Endodermal cell (in vitro differentiated cells): Measurements from ENCODE around the gene LRRC1. TPM values are rescaled to one million over a fixed set of nuclear protein-coding genes. Genes with fewer than 3 reads are reported as not detected.

Experiments used
- DNase-seq: peaks from one replicate; pipeline ENCODE4 v3.0.0-alpha.2; 2017
- H3K27ac ChIP-seq: 2 replicates; pipeline ENCODE4 v1.5.1; 2013; ENCODE audit warnings: mild to moderate bottlenecking, low read depth, low read length, moderate library complexity
- H3K27me3 ChIP-seq: 2 replicates; pipeline ENCODE4 v1.6.1; 2013; ENCODE audit warnings: mild to moderate bottlenecking, low read length, moderate library complexity; ENCODE audit not compliant: insufficient read depth, control insufficient read depth, poor library complexity, severe bottlenecking
- H3K36me3 ChIP-seq: 2 replicates; pipeline ENCODE4 v1.7.0; 2013; ENCODE audit warnings: mild to moderate bottlenecking, low read length, moderate library complexity; ENCODE audit not compliant: control insufficient read depth, insufficient read depth
- H3K4me1 ChIP-seq: one replicate; pipeline ENCODE4 v1.7.0; 2013; ENCODE audit warnings: low read length; ENCODE audit not compliant: control insufficient read depth, insufficient read depth
- H3K4me3 ChIP-seq: 2 replicates; pipeline ENCODE4 v1.5.1; 2013; ENCODE audit warnings: mild to moderate bottlenecking, low read length, moderate library complexity
- H3K9ac ChIP-seq: 2 replicates; pipeline ENCODE4 v1.6.1; 2013; ENCODE audit warnings: mild to moderate bottlenecking, low read length, moderate library complexity; ENCODE audit not compliant: poor library complexity, severe bottlenecking; ENCODE audit errors: extremely low read depth
- H3K9me3 ChIP-seq: 2 replicates; pipeline ENCODE4 v1.6.1; 2013; ENCODE audit warnings: mild to moderate bottlenecking, low read length, moderate library complexity; ENCODE audit not compliant: control insufficient read depth
- H3K27ac Mint-ChIP-seq: 2 replicates; pipeline ENCODE4 v1.8.0; 2020; ENCODE audit warnings: mixed read lengths
- H3K27me3 Mint-ChIP-seq: 2 replicates; pipeline ENCODE4 v1.8.0; 2021; ENCODE audit warnings: mild to moderate bottlenecking, mixed read lengths; ENCODE audit not compliant: insufficient read depth
- H3K36me3 Mint-ChIP-seq: 2 replicates; pipeline ENCODE4 v1.8.0; 2020; ENCODE audit warnings: low read depth, mixed read lengths
- H3K4me1 Mint-ChIP-seq: 2 replicates; pipeline ENCODE4 v1.8.0; 2020; ENCODE audit warnings: mixed read lengths
- H3K4me3 Mint-ChIP-seq: 2 replicates; pipeline ENCODE4 v1.8.0; 2020; ENCODE audit warnings: mild to moderate bottlenecking, moderate library complexity, mixed read lengths
- H3K9me3 Mint-ChIP-seq: 2 replicates; pipeline ENCODE4 v1.8.0; 2020; ENCODE audit warnings: mild to moderate bottlenecking, mixed read lengths
- WGBS, 2 experiments: methylation state at CpG; one replicate each; pipeline versions ENCODE4 v1.1.5 to v1.1.7; 2013; ENCODE audit warnings: missing lambda C conversion rate in 2 of 2, mixed read lengths in 1 of 2; ENCODE audit not compliant: insufficient coverage in 1 of 2, insufficient read length in 1 of 2; 5-methylcytosine and 5-hydroxymethylcytosine counted together
- total RNA-seq, 2 donors: library from RNA; stranded (reverse); fragmentation: NEBNext Ultra II Directional in 1 of 2; extraction: Animal tissue kit (Norgen Biotek cat#: 25700) in 1 of 2; gene quantifications; 2 replicates in 1 of 2; 3 replicates in 1 of 2; pipeline ENCODE4 v1.2.1, GENCODE V29; 2021
- TF ChIP-seq, protein P1 (sequence below): fragments of 200-600 bp; sonication (generic); conservative IDR thresholded peaks from 2 replicates; pipeline ENCODE4 v1.5.0; 2021; ENCODE audit warnings: antibody characterized with exemption, mild to moderate bottlenecking

The LRRC1 gene
- total RNA-seq, 2 donors from 2014 or later, result 14.1 to 15.3 TPM

GRCh38 chr6:53754330-53754729 lies 40.5 kb upstream of the LRRC1 start:
- Histone ChIP-seq H3K9me3 (no peaks in the 10 kb centered on the region), H3K4me1 (no peaks in the 10 kb centered on the region), H3K27me3 (no peaks in the 10 kb centered on the region), H3K4me3 (no peak overlapping the region), H3K27ac (no peak overlapping the region), H3K36me3 (no peaks in the 10 kb centered on the region), H3K9ac (no peak overlapping the region)
- TF ChIP-seq, protein P1, sequence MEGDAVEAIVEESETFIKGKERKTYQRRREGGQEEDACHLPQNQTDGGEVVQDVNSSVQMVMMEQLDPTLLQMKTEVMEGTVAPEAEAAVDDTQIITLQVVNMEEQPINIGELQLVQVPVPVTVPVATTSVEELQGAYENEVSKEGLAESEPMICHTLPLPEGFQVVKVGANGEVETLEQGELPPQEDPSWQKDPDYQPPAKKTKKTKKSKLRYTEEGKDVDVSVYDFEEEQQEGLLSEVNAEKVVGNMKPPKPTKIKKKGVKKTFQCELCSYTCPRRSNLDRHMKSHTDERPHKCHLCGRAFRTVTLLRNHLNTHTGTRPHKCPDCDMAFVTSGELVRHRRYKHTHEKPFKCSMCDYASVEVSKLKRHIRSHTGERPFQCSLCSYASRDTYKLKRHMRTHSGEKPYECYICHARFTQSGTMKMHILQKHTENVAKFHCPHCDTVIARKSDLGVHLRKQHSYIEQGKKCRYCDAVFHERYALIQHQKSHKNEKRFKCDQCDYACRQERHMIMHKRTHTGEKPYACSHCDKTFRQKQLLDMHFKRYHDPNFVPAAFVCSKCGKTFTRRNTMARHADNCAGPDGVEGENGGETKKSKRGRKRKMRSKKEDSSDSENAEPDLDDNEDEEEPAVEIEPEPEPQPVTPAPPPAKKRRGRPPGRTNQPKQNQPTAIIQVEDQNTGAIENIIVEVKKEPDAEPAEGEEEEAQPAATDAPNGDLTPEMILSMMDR, result no peak
- no peak overlapping the region for H3K27ac Mint-ChIP-seq
- no peaks in the 10 kb centered on the region for H3K9me3 Mint-ChIP-seq
- no peak overlapping the region for H3K4me3 Mint-ChIP-seq
- DNase-seq, result no peak
- H3K36me3 Mint-ChIP-seq, result no peaks in the 10 kb centered on the region
- WGBS, 2 experiments, result 75 to 84% methylated on average over 2 to 4 of the region's 4 CpGs
- no peaks in the 10 kb centered on the region for H3K27me3 Mint-ChIP-seq
- peaks cover 2% of the 10 kb centered on the region for H3K4me1 Mint-ChIP-seq

- no peaks in the 10 kb centered on the region for H3K27me3 Mint-ChIP-seq
- H3K9me3 Mint-ChIP-seq, result no peaks in the 10 kb centered on the region
- peaks cover 2% of the 10 kb centered on the region for H3K4me1 Mint-ChIP-seq
- Histone ChIP-seq H3K27ac (no peak overlapping the region), H3K27me3 (no peaks in the 10 kb centered on the region), H3K9me3 (no peaks in the 10 kb centered on the region), H3K9ac (no peak overlapping the region), H3K4me1 (no peaks in the 10 kb centered on the region), H3K4me3 (no peak overlapping the region), H3K36me3 (no peaks in the 10 kb centered on the region)
- DNase-seq, result no peak
- H3K27ac Mint-ChIP-seq, result no peak overlapping the region
- TF ChIP-seq, protein P1, result no peak
- no peak overlapping the region for H3K4me3 Mint-ChIP-seq
- no peaks in the 10 kb centered on the region for H3K36me3 Mint-ChIP-seq
- WGBS, 2 experiments, result 95% methylated on average over 3 of the region's 3 CpGs; no CpG with 5 or more reads in 1 of the 2 experiments
Observed at GRCh38 chr6:53756396-53756795, 38.4 kb upstream of the LRRC1 start.

DNA sequence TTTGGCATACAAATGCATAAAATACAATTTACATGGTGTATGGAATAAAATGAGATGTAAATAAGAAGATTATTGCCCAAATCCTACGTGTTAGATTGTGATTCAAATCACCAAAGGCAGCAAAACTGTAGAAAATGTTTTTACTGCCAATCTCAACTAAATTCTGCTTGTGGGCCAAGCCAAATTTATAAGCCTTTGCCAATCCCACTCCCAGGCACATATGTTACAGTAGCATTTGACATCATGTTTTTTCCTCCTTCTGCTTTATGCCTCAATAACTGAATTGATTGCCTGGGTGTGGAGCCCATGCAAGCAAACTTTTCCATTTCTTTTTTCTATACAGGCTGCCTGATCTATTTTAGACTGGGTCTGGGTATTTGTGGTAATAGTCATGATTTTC lies 36.3 kb upstream of the LRRC1 start:
- H3K9me3 ChIP-seq, result no peaks in the 10 kb centered on the region
- Mint-ChIP-seq H3K36me3 (no peaks in the 10 kb centered on the region), H3K4me1 (peaks cover under 1% of the 10 kb centered on the region), H3K27ac (no peak overlapping the region), H3K4me3 (no peak overlapping the region), H3K9me3 (no peaks in the 10 kb centered on the region), H3K27me3 (no peaks in the 10 kb centered on the region)
- H3K27me3 ChIP-seq, result no peaks in the 10 kb centered on the region
- DNase-seq, result no peak
- H3K4me3 ChIP-seq, result no peak overlapping the region
- H3K9ac ChIP-seq, result no peak overlapping the region
- H3K27ac ChIP-seq, result no peak overlapping the region
- no peaks in the 10 kb centered on the region for H3K36me3 ChIP-seq
- TF ChIP-seq, protein P1, result no peak
- H3K4me1 ChIP-seq, result no peaks in the 10 kb centered on the region
- WGBS, 2 experiments, result 83 to 89% methylated on average over 1 of the region's 1 CpG
